OCI-LY3 (cell line): ENCODE measurements around the gene CFAP68.
"Not testable (repeated sequence)": the region's sequence is repeated elsewhere in the genome, so short reads cannot be mapped to it uniquely, and the experiment has no call there.

Source experiments
- H2AFZ ChIP-seq: fragments of 200-600, 300-600 bp; shearing (Covaris generic); 2 replicates; pipeline ENCODE4 v1.6.0; 2014; ENCODE audit warnings: antibody characterized with exemption, low read depth, low read length
- H3K27ac ChIP-seq: fragments of 200-600, 300-600 bp; sonication (generic); 2 replicates; pipeline ENCODE4 v1.5.1; 2014; ENCODE audit warnings: mild to moderate bottlenecking, low read length, moderate library complexity, mixed read lengths
- H3K27me3 ChIP-seq: fragments of 200-600, 300-600 bp; sonication (generic); 2 replicates; pipeline ENCODE4 v1.6.1; 2014; ENCODE audit warnings: low read depth, low read length, mixed read lengths
- H3K36me3 ChIP-seq: fragments of 200-600, 300-600 bp; sonication (generic); replicated peaks from 2 replicates; pipeline ENCODE3; 2014; ENCODE audit warnings: low read depth, low read length, mixed read lengths
- H3K4me1 ChIP-seq: fragments of 300-600, 200-600 bp; sonication (generic); 2 replicates; pipeline ENCODE4 v1.6.1; 2014; ENCODE audit warnings: low read length, mixed read lengths
- H3K4me2 ChIP-seq: fragments of 200-600, 300-600 bp; sonication (generic); 2 replicates; pipeline ENCODE4 v1.6.1; 2014; ENCODE audit warnings: low read length, mixed read lengths
- H3K4me3 ChIP-seq: fragments of 300-600, 200-600 bp; sonication (generic); 2 replicates; pipeline ENCODE4 v1.5.1; 2014; ENCODE audit warnings: antibody characterized with exemption, mild to moderate bottlenecking, low read length, moderate library complexity
- H3K79me2 ChIP-seq: fragments of 300-600, 200-600 bp; shearing (Covaris generic); 2 replicates; pipeline ENCODE4 v1.6.1; 2014; ENCODE audit warnings: mild to moderate bottlenecking, low read length, mixed read lengths
- H3K9ac ChIP-seq: fragments of 300-600, 200-600 bp; shearing (Covaris generic); 2 replicates; pipeline ENCODE4 v1.6.0; 2014; ENCODE audit warnings: mild to moderate bottlenecking, low read length, moderate library complexity
- H3K9me3 ChIP-seq: fragments of 200-600, 300-600 bp; shearing (Covaris generic); 2 replicates; pipeline ENCODE4 v1.6.1; 2014; ENCODE audit warnings: low read length, mixed read lengths; ENCODE audit not compliant: insufficient read depth
- H4K20me1 ChIP-seq: fragments of 200-600, 300-600 bp; sonication (generic); 2 replicates; pipeline ENCODE4 v1.6.1; 2016; ENCODE audit warnings: low read length, mixed read lengths; ENCODE audit not compliant: insufficient read depth
- EZH2phosphoT487 ChIP-seq: fragments of 200-600 bp; shearing (Covaris generic); IDR thresholded peaks from 2 replicates; pipeline ENCODE4 v1.6.1; 2018; ENCODE audit warnings: antibody characterized with exemption, mixed run types, low read depth
- TF ChIP-seq, protein P1 (sequence below): fragments of 200-600, 300-600 bp; sonication (generic); IDR thresholded peaks from 2 replicates; pipeline ENCODE4 v1.5.1; 2014; ENCODE audit warnings: antibody characterized with exemption, low read length, low read depth

The CFAP68 gene

DNA sequence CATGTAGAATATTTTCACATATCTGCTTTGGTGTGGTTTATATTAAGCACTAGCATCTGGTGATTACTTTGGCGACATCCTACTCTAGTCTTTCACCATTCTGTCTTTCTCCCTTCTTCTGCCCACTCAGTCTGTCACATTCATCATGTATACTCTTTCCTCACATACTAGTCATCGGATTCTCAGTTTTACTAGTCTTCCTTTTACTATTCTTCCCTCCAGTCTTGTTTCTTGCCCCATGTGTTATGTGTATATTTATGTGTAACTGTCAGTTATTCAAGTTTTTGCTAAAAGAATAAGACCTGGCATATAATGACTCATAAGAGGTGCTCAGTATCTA, 53.2 kb downstream of the CFAP68 start:
- no peak for TF ChIP-seq EZH2phosphoT487
- TF ChIP-seq, protein P1, sequence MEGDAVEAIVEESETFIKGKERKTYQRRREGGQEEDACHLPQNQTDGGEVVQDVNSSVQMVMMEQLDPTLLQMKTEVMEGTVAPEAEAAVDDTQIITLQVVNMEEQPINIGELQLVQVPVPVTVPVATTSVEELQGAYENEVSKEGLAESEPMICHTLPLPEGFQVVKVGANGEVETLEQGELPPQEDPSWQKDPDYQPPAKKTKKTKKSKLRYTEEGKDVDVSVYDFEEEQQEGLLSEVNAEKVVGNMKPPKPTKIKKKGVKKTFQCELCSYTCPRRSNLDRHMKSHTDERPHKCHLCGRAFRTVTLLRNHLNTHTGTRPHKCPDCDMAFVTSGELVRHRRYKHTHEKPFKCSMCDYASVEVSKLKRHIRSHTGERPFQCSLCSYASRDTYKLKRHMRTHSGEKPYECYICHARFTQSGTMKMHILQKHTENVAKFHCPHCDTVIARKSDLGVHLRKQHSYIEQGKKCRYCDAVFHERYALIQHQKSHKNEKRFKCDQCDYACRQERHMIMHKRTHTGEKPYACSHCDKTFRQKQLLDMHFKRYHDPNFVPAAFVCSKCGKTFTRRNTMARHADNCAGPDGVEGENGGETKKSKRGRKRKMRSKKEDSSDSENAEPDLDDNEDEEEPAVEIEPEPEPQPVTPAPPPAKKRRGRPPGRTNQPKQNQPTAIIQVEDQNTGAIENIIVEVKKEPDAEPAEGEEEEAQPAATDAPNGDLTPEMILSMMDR, result no peak
- no peak overlapping the region for H3K27ac ChIP-seq
- H3K4me2 ChIP-seq, result no peak overlapping the region
- H3K4me3 ChIP-seq, result no peak overlapping the region
- no peaks in the 10 kb centered on the region for H3K27me3 ChIP-seq
- no peaks in the 10 kb centered on the region for H4K20me1 ChIP-seq
- peaks cover 5% of the 10 kb centered on the region; the same call in 1 of the 2 replicates for H3K79me2 ChIP-seq
- no peaks in the 10 kb centered on the region for H3K9me3 ChIP-seq
- H3K9ac ChIP-seq, result no peak overlapping the region
- H2AFZ ChIP-seq, result no peak overlapping the region
- no peaks in the 10 kb centered on the region for H3K36me3 ChIP-seq
- peaks cover 21% of the 10 kb centered on the region for H3K4me1 ChIP-seq

DNA sequence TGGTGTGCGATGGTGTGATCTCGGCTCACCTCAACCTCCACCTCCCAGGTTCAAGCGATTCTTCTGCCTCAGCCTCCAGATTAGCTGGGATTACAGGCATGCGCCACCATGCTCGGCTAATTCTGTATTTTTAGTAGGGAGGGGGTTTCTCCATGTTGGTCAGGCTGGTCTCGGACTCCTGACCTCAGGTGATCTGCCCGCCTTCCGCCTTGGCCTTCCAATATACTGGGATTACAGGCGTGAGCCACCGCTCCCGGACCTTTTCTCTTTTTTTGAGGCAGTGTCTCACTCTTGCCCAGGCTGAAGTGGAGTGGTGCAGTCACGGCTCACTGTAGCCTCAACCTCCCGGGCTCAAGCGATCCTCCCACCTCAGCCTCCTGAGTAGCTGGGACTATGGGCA, 53.8 kb downstream of the CFAP68 start:
- not testable (repeated sequence) for H3K36me3 ChIP-seq, H2AFZ ChIP-seq, H3K27ac ChIP-seq, H3K9ac ChIP-seq, H3K9me3 ChIP-seq, H3K4me3 ChIP-seq, H4K20me1 ChIP-seq, H3K27me3 ChIP-seq, H3K4me2 ChIP-seq
- Histone ChIP-seq H3K79me2 (peaks cover 10% of the 10 kb centered on the region; the same call in 1 of the 2 replicates), H3K4me1 (peaks cover 27% of the 10 kb centered on the region)

DNA sequence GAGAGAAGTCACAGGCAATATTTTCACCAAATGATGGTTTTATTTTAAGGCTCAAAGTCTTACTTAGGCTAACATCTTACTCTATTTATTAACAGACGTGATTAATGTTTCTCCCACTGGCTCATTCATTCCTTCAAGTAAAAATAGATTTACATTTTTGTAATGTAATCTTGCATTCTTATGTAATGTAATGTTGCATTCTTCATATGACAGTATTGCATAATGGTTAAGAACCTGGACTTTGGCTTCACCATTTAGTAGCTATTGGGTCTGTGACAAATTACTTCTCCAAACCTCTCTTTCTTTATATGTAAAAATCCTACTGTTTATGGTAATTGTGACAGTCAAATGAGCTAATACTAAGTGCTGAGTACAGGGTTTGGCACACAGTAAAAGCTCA, 54.5 kb downstream of the CFAP68 start:
- H3K9ac ChIP-seq, result no peak overlapping the region
- H3K4me1 ChIP-seq, result peaks cover 32% of the 10 kb centered on the region
- no peak overlapping the region for H3K4me3 ChIP-seq
- H3K27ac ChIP-seq, result no peak overlapping the region
- H4K20me1 ChIP-seq, result no peaks in the 10 kb centered on the region
- no peaks in the 10 kb centered on the region for H3K27me3 ChIP-seq
- H3K9me3 ChIP-seq, result no peaks in the 10 kb centered on the region
- H3K36me3 ChIP-seq, result no peaks in the 10 kb centered on the region
- H2AFZ ChIP-seq, result no peak overlapping the region
- TF ChIP-seq, protein P1, result no peak
- peaks cover 10% of the 10 kb centered on the region; the same call in 1 of the 2 replicates for H3K79me2 ChIP-seq
- no peak overlapping the region for H3K4me2 ChIP-seq

DNA sequence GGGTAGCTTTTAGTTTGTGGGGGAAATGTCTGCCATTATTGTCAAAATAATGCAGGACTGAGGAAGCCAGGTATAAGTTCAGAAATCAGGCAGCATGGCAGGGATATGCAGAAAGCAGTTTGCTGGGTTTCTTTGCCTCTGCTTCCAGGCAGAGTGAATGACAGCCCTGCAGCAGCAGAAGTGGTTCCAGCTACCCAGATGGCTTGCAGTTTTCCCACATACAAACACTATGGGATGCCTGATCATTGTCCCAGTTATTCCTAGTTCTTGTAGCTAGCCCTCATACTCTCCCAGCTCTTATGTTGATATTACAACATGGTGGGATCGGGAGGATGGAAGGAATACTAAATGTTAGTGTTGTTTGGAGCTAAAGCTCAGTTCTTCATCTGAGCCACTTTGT, 55.0 kb downstream of the CFAP68 start:
- Histone ChIP-seq H3K9ac (no peak overlapping the region), H3K9me3 (no peaks in the 10 kb centered on the region), H3K4me1 (peaks cover 36% of the 10 kb centered on the region), H3K27ac (no peak overlapping the region), H3K4me3 (no peak overlapping the region), H3K4me2 (no peak overlapping the region), H3K27me3 (no peaks in the 10 kb centered on the region), H2AFZ (no peak overlapping the region), H3K36me3 (no peaks in the 10 kb centered on the region), H3K79me2 (peaks cover 12% of the 10 kb centered on the region; the same call in 1 of the 2 replicates), H4K20me1 (no peaks in the 10 kb centered on the region)
- TF ChIP-seq EZH2phosphoT487, result no peak
- TF ChIP-seq, protein P1, result no peak
